NAMALWA (cell line): ENCODE data around the gene CDC45.

Experiments
- DNase-seq: peaks from one replicate; pipeline ENCODE4 v3.0.0-alpha.2; 2015; ENCODE audit warnings: low spot score

CDC45 gene

GRCh38 chr22:19470010-19470409 lies 9.7 kb upstream of the CDC45 start:
- DNase-seq: no peak

GRCh38 chr22:19471572-19471971 lies 8.1 kb upstream of the CDC45 start:
- DNase-seq: no peak

- no peak for DNase-seq
Observed at GRCh38 chr22:19472233-19472632, 7.5 kb upstream of the CDC45 start.

GRCh38 chr22:19473578-19473977 lies 6.1 kb upstream of the CDC45 start:
- peak; percentile 27 for DNase-seq

GRCh38 chr22:19476023-19476422 lies 3.7 kb upstream of the CDC45 start:
- no peak for DNase-seq

GRCh38 chr22:19477321-19478044 lies 2.2 kb upstream of the CDC45 start:
- peak; percentile 63 for DNase-seq

- DNase-seq: peak; percentile 57
Observed at GRCh38 chr22:19478045-19478900, 1.4 kb upstream of the CDC45 start.

GRCh38 chr22:19478901-19479354 lies 792 bp upstream of the CDC45 start, which contains the start of gene UFD1:
Gene UFD1, minus strand, starts transcription at chr22:19479193. Its CDS starts 108 bp downstream, at chr22:19479085.
- DNase-seq: peak; percentile 83

GRCh38 chr22:19480173-19480568 lies 451 bp downstream of the CDC45 start:
- peak; percentile 38 for DNase-seq

- no peak for DNase-seq
Observed at GRCh38 chr22:19480789-19481188, 1.1 kb downstream of the CDC45 start.

GRCh38 chr22:19482297-19482696 lies 2.6 kb downstream of the CDC45 start:
- DNase-seq: no peak

- DNase-seq: no peak
Observed at GRCh38 chr22:19483481-19484244, 3.9 kb downstream of the CDC45 start.

GRCh38 chr22:19488285-19488684 lies 8.6 kb downstream of the CDC45 start:
- no peak for DNase-seq

- DNase-seq: peak; percentile 21
Observed at GRCh38 chr22:19488884-19489843, 9.4 kb downstream of the CDC45 start.

GRCh38 chr22:19490628-19491230 lies 11.0 kb downstream of the CDC45 start:
- no peak for DNase-seq

- DNase-seq: no peak
Observed at GRCh38 chr22:19492504-19493174, 12.9 kb downstream of the CDC45 start.

GRCh38 chr22:19494001-19494560 lies 14.4 kb downstream of the CDC45 start:
- no peak for DNase-seq

- DNase-seq: no peak
Observed at GRCh38 chr22:19494676-19495173, 15.0 kb downstream of the CDC45 start.

GRCh38 chr22:19495562-19496323 lies 16.0 kb downstream of the CDC45 start:
- DNase-seq: peak; percentile 47
